Stimulated activated CD8-positive, alpha-beta memory T cell treated with anti-CD3 and anti-CD28 coated beads, Interleukin-15, amount 100 ng/mL, for 48 hours (primary cell): ENCODE results near the gene ARHGEF12.

Experiments used
- DNase-seq, 2 donors: peaks; one replicate each; pipeline ENCODE4 v3.0.0-alpha.2; 2020; ENCODE audit warnings: low read depth in 2 of 2

Gene ARHGEF12

DNA sequence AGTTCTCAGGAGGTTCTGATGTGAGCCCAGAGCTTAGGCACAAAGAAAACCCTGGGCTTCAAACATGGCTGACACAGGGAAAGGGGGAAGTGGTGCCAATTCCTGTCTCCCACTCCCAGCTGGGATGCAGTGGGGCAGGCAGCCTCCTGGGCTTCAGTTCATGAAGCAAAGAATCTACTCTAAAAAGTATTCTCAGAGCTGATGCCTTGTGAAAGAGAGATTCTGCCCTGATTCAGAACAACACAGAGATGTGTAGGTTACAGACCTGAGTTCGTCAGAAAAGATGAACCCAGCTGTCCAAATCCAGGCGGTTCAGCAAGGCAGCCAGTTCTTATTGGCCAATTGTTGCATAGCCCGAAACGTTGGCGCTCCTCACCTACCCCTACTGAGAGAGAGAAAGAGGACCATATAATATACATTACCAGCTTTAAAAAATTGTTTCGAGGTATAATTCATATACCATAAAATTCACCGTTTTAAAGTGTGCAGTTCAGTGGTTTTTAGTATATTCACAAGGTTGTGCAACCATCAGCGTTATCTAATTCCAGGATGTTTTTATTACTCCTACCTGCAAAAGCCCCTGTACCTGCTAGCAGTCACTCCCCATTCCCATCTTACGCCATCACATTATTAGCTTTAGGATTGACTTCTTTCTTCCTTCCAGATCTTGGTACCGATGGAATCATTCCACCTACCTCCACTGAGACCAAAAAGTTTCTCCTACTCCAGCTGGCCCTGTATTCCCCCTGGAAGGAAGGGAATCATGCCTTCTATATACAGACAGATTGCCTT is 18.3 kb upstream of the ARHGEF12 start:
- DNase-seq: no peak

- DNase-seq: no peak
Measured at GRCh38 chr11:120318906-120319305, 17.3 kb upstream of the ARHGEF12 start.

GRCh38 chr11:120324932-120325810 is 11.0 kb upstream of the ARHGEF12 start, which contains the start of gene TLCD5:
Gene TLCD5 (plus strand): TSS chr11:120325299. CDS start chr11:120327442, 2,143 bp downstream.
- DNase-seq: peak; percentile 21 to 22

- DNase-seq: no peak
Measured at GRCh38 chr11:120326228-120326627, 10.0 kb upstream of the ARHGEF12 start.

DNA sequence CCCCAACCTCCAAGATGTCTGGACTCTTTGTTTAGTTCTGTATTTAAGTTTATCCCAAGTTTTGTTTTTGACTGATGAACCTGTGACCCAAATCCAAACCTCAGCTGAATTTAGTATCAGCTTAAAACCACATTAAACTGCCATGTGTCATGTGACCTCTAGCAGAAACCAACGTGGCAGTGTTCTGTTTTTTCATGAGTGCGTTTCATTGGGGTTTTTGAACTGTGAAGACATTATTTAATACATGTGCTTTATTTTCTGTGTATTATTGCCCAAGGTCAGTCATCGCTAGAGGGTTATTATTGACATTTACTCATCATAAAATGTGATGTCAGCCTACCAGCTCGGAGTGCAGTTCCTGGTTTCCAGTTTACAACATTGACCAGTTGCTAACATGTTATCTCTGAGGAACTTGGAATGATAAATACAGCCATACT is 9.3 kb upstream of the ARHGEF12 start:
- DNase-seq: no peak

- DNase-seq: no peak
Measured at GRCh38 chr11:120327311-120327710, 8.9 kb upstream of the ARHGEF12 start.

GRCh38 chr11:120329556-120329955 is 6.7 kb upstream of the ARHGEF12 start:
- no peak for DNase-seq

DNA sequence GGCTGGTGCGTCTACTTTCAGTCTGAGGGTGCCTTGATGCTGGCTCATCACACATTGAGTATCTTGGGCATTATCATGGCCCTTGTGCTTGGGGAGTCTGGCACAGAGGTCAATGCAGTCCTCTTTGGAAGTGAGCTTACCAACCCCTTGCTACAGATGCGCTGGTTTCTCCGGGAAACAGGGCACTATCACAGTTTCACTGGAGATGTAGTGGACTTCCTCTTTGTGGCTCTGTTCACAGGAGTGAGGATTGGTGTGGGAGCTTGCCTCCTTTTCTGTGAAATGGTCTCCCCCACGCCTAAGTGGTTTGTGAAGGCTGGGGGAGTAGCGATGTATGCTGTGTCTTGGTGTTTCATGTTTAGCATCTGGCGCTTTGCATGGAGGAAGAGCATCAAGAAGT is 6.2 kb upstream of the ARHGEF12 start:
- no peak for DNase-seq

- no peak for DNase-seq
Measured at GRCh38 chr11:120331301-120331996, 4.8 kb upstream of the ARHGEF12 start.

DNA sequence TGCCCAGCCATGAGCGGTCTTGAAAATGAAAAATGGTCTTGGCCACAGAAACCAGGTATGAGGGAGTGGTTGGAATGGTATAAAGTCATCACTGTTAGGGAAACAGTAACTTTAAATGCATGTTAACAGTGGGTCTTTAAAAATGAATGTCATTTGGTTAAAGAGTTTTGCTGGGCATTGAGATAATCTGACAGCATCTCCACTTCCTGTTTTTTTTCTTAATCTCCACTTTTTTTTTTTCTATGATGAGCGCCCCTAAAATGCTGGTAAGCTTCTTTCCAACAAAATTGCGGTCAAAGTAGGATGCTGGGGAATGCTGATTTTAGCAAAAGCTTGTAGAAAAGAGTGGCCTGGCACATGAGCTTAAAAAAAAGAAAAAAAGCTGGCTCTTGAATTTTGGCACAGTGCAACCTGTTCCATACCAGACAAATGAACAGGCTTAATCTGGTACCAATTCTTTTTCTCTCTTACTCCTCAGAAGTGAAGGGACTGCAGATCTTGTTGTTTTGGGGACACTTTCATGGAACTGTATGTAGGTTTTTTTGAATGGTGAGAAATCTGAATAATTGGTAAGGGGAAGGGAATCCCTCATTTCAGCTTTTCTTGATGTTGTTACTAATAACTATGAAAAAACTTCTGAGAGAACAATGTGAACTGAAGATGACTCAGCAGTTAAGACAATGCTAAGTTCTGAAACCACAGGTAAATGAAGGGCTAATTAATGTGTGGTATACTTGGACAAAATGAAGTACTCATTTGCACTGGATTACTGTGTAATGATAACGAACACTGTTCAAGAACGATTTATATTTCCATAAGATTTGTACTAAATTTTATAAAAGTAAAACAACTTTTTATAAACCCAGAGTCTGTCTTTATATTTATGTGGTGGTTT is 3.1 kb upstream of the ARHGEF12 start:
- DNase-seq: no peak

DNA sequence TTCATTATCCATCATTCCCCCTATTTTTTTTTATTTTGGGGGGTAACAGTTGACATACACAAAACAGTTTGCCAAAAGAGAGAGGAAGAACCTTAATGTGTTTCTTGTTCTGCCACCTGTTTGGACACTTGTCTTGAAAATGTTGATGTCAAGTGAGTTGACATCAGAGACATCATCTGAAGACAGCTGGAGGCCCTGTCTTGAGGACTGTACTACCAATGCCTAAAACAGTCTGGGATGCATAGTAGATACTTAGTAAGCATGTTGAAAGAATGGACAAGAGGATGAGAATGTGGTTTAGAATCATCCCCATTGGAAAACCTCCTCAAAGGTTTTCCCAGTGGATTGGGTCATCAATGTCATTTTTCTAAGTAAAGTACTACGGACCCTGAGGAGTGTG is 2.4 kb upstream of the ARHGEF12 start:
- DNase-seq: no peak

DNA sequence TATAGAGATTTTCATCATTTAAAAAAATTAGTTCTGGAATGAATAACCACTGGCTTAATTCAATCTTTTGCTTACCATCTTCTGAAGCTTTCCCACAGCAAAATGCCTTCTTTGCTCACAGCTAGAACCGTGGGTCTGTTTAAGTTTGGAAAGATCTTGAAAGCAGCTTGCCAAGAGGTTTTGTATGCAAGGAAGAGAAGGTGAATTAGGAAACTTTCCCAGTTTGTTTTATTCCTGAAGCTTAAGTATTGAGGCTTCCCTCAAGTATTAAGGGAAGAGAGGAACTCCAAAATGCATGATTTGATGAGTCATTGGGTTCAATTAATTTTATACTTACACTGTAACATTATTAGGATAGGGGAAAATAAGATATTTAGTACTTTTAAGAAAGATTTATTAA is 1.9 kb upstream of the ARHGEF12 start:
- DNase-seq: no peak

DNA sequence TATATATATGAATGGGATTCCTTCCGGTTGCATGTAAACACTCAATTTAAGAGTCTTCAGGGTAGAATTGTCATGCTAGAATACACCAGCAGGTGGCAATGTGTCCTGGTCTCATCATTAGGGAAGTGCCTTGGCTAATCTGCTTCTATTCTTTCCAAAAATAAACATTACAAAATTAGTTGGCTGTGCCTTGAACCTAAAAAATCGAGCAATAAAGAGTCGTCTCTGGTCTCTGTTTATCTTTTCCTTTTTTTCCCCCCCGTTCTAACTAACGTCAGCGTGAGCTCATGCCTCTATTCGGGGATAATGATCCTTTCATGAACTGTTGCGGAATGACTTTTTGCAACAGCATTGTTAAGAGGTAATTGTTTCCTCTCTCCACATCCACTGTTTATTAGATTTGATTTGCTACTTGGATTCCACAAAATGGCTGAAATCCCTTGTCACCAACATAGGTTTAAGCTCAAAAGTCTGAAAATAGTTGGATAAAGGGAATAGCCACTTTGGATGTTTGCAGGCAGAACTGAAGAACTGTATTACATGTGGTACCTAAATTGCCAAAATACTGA is 1.2 kb upstream of the ARHGEF12 start:
- DNase-seq: no peak

- no peak for DNase-seq
Measured at GRCh38 chr11:120335556-120335907, 681 bp upstream of the ARHGEF12 start.

GRCh38 chr11:120336641-120337354 is 585 bp downstream of the ARHGEF12 start:
- DNase-seq: peak in 1 of 2 donors; percentile 23

DNA sequence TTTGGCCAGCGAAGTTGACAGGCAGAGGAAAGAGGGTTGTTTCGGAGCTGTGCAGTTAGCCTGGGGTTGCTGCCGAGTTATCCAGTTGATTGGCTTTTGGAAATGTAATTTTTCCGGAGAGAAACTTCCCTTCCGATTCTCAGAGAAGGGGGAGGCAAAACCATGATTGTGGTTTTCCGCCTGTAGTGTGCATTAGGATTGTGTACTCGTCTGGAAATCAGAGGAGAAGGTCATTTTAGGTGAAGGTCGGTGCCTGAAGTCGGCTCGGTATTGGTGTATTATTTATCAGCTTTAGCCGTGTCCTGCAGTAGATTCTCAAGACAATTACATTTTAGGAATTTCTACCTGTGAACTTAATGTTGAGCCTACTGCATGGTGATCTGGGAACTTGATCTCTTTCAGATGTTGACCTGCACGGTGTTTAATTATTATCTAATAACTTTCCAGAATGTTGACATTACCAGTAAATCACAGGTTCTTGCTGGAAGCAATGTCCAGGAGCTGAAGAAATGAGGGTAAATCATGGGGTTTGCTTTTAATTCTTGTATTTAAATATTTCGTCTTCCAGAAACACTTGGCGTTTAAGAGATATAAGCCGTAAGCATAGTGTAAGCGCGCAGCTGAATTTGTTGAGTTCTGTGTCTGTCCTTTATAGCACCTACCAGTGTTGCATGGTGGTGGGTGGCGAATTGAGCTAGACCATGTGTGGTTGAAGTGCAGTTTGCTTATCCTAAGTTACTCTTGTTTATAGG is 1.3 kb downstream of the ARHGEF12 start:
- DNase-seq: no peak

DNA sequence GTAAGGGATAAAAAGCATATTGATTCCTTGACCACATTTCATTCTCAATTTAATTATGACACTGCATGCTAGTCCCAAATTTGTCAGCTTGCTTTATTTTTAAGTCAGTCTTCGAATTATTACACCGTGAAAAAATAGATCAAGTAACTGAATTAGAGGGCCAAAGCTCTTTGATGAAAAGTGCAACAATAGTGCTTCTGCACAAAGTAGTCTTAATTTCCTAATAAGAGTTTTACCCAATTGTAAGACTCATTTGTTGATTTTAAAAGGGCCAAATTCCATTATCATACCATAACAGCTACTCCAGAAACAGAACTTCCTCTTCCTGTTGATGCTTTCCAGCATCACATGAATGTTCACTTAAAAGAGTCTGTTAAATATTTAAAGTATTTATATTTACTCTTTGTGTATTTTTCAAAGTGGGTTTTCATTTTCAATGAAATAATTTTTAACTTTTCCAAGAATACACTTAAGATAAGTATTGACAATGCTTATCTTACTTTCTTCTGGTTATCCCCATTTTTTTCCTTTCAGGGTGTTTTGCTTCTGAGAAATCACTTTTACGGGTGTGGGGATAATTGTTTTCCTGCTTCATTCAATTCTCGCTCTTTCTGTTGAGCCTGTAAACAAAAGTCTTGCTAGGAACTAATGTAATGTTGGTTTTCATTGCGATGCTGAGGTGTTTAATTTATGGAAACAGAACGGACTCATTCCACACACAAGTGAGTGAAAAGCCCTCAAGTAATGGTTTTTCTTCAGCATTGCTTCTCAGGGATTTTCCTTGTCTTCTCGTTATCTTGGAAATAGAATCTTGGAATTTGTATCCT is 2.1 kb downstream of the ARHGEF12 start:
- DNase-seq: no peak

GRCh38 chr11:120339394-120339890 is 3.2 kb downstream of the ARHGEF12 start:
- no peak for DNase-seq
